ENCODE data around the gene ZNF879. TPM values are rescaled to one million over a fixed set of nuclear protein-coding genes. Genes with fewer than 3 reads are reported as not detected.

The ZNF879 gene
- total and polyA plus RNA-seq, 2 of the 13 experiments (the other 11 are each of a cell fraction or from before 2014, with no cell fraction given), result 0.83 to 2.8 TPM

DNA sequence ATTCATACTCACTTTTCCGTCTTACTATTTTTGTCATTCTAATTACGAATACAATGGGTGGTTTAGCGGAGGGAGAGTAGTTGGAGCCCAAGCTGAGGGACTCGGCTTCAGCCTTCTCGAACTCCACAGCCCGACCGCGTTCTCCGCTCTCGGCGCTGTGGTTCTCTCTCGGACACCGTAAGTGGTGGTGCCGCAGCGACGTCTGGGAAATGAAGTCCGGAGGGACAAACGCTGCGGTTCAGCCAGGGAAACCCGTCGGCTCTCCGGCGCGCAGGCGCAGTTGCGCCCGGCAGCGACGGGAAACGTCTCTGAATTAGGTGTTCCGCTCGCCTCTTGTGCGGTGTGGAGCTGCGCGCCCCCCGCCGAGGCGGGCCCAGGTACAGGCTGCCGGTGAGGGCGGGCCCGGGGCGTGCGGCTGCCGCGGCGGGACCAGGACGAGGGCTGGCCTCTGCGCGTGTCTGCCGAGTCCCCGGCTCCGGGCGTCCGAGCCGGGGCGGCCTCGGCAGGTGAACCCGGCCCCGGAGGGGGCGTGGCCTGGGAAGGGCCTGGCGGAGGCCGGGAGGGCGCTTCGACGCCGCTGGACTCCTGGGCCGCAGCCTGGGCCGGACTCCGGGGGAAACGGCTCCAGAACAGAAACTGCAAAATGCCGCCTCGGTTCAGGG, at the start of gene ZNF879 (continued):
- TF ChIP-seq AFF4 (CRISPR knock-in tag; IDR thresholded peaks at IDR 0.05) (no peak), UBTF (CRISPR knock-in tag; IDR thresholded peaks at IDR 0.05) (peak; percentile 34; the same call in 1 of the 2 replicates), ZNF552 (CRISPR knock-in tag; IDR thresholded peaks at IDR 0.05; ENCODE audit: borderline replicate concordance) (0 out of 2 replicates have a peak, but pooled peaks have one; percentile 19), MIER2 (CRISPR knock-in tag; IDR thresholded peaks at IDR 0.05) (no peak), RNF2 (conservative IDR thresholded peaks at IDR 0.05; ENCODE audit: low read depth) (peak; percentile 85; the same call in 1 of the 2 replicates), ZFP62 (CRISPR knock-in tag; IDR thresholded peaks at IDR 0.05) (no peak), RARA (CRISPR knock-in tag; IDR thresholded peaks at IDR 0.05) (no peak), MEIS1 (CRISPR knock-in tag; IDR thresholded peaks at IDR 0.05; ENCODE audit: borderline replicate concordance) (no peak), IKZF4 (CRISPR knock-in tag; IDR thresholded peaks at IDR 0.05; ENCODE audit: borderline replicate concordance, low read depth, not compliant biosample characterization) (no peak), CTCF (CRISPR knock-in tag; IDR thresholded peaks at IDR 0.05) (no peak), HHEX (CRISPR knock-in tag; IDR thresholded peaks at IDR 0.05) (no peak), ZNF709 (CRISPR knock-in tag; IDR thresholded peaks at IDR 0.05) (no peak), ZBTB2 (CRISPR knock-in tag; IDR thresholded peaks at IDR 0.05; ENCODE audit: low read depth) (no peak)
- TF ChIP-seq, protein P1, sequence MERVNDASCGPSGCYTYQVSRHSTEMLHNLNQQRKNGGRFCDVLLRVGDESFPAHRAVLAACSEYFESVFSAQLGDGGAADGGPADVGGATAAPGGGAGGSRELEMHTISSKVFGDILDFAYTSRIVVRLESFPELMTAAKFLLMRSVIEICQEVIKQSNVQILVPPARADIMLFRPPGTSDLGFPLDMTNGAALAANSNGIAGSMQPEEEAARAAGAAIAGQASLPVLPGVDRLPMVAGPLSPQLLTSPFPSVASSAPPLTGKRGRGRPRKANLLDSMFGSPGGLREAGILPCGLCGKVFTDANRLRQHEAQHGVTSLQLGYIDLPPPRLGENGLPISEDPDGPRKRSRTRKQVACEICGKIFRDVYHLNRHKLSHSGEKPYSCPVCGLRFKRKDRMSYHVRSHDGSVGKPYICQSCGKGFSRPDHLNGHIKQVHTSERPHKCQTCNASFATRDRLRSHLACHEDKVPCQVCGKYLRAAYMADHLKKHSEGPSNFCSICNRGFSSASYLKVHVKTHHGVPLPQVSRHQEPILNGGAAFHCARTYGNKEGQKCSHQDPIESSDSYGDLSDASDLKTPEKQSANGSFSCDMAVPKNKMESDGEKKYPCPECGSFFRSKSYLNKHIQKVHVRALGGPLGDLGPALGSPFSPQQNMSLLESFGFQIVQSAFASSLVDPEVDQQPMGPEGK (CRISPR knock-in tag; IDR thresholded peaks at IDR 0.05), result no peak
- TF ChIP-seq, protein P2, sequence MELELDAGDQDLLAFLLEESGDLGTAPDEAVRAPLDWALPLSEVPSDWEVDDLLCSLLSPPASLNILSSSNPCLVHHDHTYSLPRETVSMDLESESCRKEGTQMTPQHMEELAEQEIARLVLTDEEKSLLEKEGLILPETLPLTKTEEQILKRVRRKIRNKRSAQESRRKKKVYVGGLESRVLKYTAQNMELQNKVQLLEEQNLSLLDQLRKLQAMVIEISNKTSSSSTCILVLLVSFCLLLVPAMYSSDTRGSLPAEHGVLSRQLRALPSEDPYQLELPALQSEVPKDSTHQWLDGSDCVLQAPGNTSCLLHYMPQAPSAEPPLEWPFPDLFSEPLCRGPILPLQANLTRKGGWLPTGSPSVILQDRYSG (CRISPR knock-in tag; IDR thresholded peaks at IDR 0.05), result peak; percentile 86; the same call in 1 of the 2 replicates
